CD4-positive, alpha-beta T cell treated with Interleukin-1 beta for 1 hour (primary cell): ENCODE data around the gene SERP2.
"Not testable (repeated sequence)": the region's sequence is repeated elsewhere in the genome, so short reads cannot be mapped to it uniquely, and the experiment has no call there.

ENCODE experiments used
- DNase-seq, 2 donors: peaks; one replicate each; pipeline ENCODE4 v3.0.0-alpha.2; 2020 to 2022

Gene SERP2

DNA sequence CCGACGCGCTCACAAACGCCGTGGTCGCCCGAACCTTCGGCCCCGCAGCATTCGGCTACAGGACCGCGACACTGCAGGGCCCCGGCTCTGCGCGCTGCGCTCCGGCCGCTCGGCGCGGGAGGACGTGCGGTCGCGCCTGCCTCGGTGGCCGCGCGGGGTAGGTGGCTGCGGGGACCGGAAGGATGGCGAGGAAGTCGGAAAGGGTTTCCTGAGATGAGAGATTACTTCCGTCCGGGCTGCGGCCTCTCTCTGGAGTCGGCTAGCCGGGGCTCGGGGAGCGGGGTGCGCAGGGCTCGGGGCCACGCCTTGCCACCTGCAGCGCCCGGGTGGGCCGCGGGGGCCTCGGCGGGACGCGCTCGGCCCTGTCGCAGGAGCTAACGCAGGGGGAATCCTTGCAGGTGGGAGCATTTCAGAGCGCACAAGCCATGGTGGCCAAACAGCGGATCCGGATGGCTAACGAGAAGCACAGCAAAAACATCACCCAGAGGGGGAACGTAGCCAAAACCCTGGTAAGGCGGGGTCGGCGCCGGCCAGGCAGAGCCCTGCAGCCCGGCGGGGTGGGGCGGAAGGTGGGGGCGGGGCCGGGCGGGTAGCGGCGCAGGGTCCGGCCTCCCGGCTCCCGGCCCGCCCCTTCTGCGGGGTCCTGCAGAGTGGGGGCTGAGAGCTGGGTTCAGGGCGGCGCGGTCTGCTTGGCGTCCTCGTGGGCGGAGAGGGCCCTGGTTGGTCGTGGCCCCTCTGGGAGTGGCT, at the start of gene SERP2:
Gene SERP2 (plus strand): TSS at position 224 of the 747 bp plus-strand sequence. CDS start 202 bp downstream, at position 426.
- DNase-seq = no peak

DNA sequence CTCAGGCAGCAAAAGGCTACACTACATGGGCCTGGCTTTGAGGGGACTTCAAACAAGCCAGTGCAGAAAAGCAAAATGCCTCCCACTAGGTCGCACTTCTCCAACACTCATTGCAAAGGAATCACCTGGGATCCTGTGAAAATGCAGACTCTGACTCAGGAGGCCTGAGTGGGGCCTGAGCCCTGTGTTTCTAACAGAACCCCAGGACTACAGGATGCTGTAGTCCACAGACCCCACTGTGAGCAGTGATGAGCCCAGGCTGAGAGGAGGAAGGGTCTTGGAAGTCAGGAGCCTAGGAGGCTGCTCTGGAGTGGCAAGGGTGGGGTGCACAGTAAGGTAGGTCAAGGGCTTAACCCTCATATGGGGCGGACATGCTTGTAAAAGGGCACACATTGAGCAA, 46.7 kb upstream of the SERP2 start:
- DNase-seq = no peak

DNA sequence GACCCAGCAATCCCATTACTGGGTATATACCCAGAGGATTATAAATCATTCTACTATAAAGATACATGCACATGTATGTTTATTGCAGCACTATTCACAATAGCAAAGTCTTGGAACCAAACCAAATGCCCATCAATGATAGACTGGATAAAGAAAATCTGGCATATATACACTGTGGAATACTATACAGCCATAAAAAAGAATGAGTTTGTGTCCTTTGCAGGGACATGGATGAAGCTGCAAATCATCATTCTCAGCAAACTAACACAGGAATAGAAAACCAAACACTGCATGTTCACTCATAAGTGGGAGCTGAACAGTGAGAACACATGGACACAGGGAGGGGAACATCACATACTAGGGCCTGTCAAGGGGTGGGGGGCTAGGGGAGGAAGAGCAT, 44.6 kb upstream of the SERP2 start:
- DNase-seq = not testable (repeated sequence)

GRCh38 chr13:44329909-44330545, 43.6 kb upstream of the SERP2 start:
- no peak for DNase-seq

- no peak for DNase-seq
Measured at GRCh38 chr13:44331446-44331845, 42.2 kb upstream of the SERP2 start.

- no peak for DNase-seq
Measured at GRCh38 chr13:44331912-44332851, 41.4 kb upstream of the SERP2 start.

DNA sequence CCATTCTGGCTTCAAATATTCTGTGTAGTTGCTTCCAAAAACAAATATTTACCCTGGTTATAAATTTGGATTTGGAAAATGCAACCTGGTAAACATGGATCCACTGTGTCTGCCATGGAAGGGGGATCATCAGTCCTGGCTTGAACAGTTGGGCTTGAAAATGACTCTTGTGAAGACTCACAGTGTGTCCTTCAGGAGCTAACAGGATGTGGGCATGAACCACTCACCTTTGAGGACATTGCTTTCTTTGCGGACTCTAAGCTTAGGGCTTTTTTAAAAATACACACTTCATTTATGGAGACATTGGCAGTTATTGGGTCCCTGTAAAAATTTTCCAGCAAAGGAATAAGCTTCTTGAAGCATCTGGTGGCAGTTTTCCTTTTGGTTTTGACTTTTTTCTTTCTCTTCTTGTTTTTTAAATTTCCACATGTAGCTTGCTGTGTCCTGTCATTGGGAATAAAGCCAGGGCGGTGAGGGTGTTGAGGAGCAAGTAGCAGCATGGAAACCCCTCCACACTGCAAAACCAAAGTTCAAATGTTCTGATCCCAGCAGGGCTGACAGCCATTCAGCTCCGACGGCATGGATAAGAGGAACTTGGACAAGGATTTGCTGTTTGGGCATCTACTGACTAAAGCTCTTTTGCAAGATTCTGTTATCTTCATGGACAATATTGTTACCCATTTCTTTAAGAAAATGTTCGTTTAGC, 39.5 kb upstream of the SERP2 start:
- no peak for DNase-seq

DNA sequence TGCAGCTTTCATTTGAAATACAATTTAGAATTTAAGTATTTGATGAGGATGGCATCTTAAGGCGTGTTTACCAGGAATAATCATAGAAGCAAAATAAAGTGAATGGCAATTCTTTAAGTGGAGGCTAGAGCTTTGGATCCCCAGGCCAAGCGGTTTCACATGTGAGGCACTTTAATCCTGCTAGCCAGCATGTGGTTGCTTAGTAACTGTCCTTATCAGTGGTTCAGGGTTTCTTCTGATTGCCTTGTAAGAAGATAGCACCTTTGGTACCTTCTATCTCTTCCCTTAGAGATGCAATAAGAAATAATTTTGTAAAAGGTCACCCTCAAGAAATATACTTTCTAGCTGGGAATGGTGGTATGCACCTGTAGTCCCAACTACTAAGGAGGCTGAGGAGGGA, 38.9 kb upstream of the SERP2 start:
- no peak for DNase-seq

- DNase-seq = no peak
Measured at GRCh38 chr13:44336934-44337333, 36.7 kb upstream of the SERP2 start.

DNA sequence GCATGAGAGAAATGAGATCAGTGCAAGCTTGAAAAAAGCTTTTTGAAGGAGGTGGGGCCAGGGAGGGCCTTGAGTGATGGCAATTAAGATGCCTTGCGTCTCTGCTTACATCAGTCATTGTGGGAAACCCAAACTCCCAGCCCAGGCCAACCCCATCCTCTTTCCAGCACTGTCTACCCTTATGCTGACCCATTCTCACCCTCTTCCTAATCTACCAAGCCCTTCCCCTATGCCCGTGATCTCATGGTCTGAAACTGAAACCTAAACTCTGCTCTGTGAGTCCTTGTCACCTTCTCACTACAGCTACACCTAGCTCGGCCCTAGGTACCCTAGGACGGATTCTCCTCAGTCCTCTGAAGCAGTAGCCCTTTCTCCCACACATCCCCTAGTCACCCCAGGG, 36.0 kb upstream of the SERP2 start:
- DNase-seq = no peak

DNA sequence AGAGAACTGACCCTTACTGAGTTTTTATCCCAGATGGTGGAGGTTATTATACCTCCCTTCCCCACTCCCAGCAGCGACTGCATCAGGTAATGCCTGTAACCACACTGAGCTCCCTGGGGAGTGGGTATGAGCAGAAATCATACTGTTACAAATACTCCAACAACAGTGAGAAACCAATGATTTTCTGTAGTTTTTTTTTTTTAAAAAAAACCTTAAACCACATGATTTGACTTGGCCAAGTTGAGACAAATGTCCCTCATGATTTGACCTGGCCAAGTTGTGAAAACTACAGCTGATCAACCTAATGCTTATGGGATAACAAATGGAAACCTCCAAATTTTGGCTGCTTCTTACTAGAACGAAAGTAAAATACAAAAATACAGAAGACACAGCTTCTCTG, 33.1 kb upstream of the SERP2 start:
- no peak for DNase-seq

- no peak for DNase-seq
Measured at GRCh38 chr13:44342741-44343140, 30.9 kb upstream of the SERP2 start.

DNA sequence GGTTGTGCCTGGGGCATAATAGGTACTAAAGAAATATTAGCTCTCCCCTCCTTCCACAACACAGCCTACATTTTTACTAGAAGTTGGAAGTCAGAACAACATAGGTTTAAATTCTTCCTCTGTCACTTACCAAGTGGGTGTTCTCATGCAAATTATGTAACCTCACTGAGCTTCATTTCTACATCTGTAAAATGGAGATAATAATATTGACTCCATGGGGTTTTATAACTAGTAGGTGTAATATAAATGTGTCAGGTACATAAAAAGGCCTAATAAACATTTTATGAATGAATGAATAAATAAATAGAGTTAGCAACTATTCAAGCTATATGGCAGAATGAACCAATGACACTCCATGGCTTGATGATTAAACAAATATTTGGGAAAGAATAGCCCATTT, 27.1 kb upstream of the SERP2 start:
- DNase-seq = no peak

- no peak for DNase-seq
Measured at GRCh38 chr13:44347301-44347700, 26.3 kb upstream of the SERP2 start.

GRCh38 chr13:44347949-44348348, 25.7 kb upstream of the SERP2 start:
- no peak for DNase-seq

- DNase-seq = no peak
Measured at GRCh38 chr13:44350775-44351504, 22.7 kb upstream of the SERP2 start.

- DNase-seq = no peak
Measured at GRCh38 chr13:44351505-44351854, 22.1 kb upstream of the SERP2 start.

- DNase-seq = no peak
Measured at GRCh38 chr13:44352202-44352601, 21.4 kb upstream of the SERP2 start.

- no peak for DNase-seq
Measured at GRCh38 chr13:44352671-44353070, 21.0 kb upstream of the SERP2 start.

GRCh38 chr13:44354331-44354730, 19.3 kb upstream of the SERP2 start:
- no peak for DNase-seq

DNA sequence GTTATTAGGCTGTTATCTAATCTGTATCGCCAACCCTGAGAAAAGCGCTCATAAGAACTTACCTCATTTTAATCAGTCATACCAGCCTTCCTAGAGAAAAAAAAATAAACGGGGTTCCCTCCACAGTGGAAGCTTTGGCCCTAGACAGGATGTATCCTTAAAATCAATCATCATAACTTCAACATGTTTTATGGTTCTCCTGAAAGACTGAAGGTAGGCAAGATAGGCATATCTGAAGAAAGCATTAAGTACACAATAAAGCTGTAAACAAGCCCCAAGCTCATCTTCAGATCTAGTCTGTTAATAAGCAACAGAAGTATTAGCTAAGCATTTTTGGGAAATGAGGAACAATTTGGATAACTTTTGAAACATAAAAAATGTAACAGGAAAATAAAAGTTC, 18.7 kb upstream of the SERP2 start:
- no peak for DNase-seq

DNA sequence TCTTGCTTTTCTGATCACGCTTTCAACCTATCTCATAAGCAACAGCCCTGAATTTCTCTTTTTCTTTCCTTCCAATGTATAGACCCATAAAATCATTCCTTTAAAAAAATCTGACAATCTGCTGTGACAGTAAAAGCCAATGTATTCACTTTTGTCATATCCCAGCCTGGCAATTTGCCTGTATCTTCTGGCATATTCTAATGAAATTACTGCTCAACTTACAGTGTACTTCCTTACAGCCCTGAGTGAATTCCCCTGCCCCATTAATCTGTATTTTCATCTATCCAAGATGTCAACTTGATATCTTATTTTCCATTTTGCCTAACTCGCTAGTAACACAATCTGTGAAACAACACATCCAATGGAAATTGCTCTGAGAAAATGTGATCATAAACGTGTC, 18.0 kb upstream of the SERP2 start:
- no peak for DNase-seq
